C4-2B (cell line): ENCODE data around the gene ADGRG6.

Experiments
- ZFX ChIP-seq: fragments of 450-650 bp; IDR thresholded peaks from 2 replicates; pipeline ENCODE4 v1.6.1; 2017
- TF ChIP-seq, protein P1 (sequence below): fragments of 450-650 bp; conservative IDR thresholded peaks from 2 replicates; pipeline ENCODE4 v1.5.1; 2017; ENCODE audit warnings: mild to moderate bottlenecking

- TF ChIP-seq, protein P1, sequence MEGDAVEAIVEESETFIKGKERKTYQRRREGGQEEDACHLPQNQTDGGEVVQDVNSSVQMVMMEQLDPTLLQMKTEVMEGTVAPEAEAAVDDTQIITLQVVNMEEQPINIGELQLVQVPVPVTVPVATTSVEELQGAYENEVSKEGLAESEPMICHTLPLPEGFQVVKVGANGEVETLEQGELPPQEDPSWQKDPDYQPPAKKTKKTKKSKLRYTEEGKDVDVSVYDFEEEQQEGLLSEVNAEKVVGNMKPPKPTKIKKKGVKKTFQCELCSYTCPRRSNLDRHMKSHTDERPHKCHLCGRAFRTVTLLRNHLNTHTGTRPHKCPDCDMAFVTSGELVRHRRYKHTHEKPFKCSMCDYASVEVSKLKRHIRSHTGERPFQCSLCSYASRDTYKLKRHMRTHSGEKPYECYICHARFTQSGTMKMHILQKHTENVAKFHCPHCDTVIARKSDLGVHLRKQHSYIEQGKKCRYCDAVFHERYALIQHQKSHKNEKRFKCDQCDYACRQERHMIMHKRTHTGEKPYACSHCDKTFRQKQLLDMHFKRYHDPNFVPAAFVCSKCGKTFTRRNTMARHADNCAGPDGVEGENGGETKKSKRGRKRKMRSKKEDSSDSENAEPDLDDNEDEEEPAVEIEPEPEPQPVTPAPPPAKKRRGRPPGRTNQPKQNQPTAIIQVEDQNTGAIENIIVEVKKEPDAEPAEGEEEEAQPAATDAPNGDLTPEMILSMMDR: no peak
- no peak for TF ChIP-seq ZFX
These were observed 110.4 kb downstream of the ADGRG6 start for GRCh38 chr6:142412241-142412640.
